CD14-positive monocyte (primary cell): ENCODE data around the gene NTM. TPM values are rescaled to one million over a fixed set of nuclear protein-coding genes. Genes with fewer than 3 reads are reported as not detected.

Source experiments
- DNase-seq, 3 donors: peaks; one replicate each; pipeline ENCODE4 v3.0.0-alpha.2; 2011 to 2022
- H2AFZ ChIP-seq: 2 replicates; pipeline ENCODE4 v1.6.0; 2012; ENCODE audit warnings: mild to moderate bottlenecking, low read depth, low read length, inconsistent platforms; ENCODE audit not compliant: insufficient read depth, poor library complexity, severe bottlenecking
- H3K27ac ChIP-seq, 2 donors: 1 replicate in 1 of 2; 2 replicates in 1 of 2; pipeline ENCODE4 v1.5.1; 2012 to 2013; ENCODE audit warnings: low read length in 2 of 2, control low read depth in 1 of 2, inconsistent platforms in 1 of 2, low read depth in 1 of 2, mild to moderate bottlenecking in 1 of 2
- H3K27me3 ChIP-seq, 2 donors: one replicate each; pipeline versions ENCODE4 v1.6.0 to v1.6.1; 2011 to 2013; ENCODE audit warnings: low read length in 2 of 2; ENCODE audit not compliant: control insufficient read depth in 2 of 2, insufficient read depth in 2 of 2
- H3K36me3 ChIP-seq, 2 donors: replicated peaks in 1 of 2; 1 replicate in 1 of 2; 2 replicates in 1 of 2; pipeline versions ENCODE4 v1.5.1 to v1.6.1; 2012 to 2013; ENCODE audit warnings: low read length in 2 of 2, control low read depth in 1 of 2, inconsistent platforms in 1 of 2, mild to moderate bottlenecking in 1 of 2; ENCODE audit not compliant: insufficient read depth in 2 of 2, control insufficient read depth in 1 of 2
- H3K4me1 ChIP-seq, 2 donors: 1 replicate in 1 of 2; 2 replicates in 1 of 2; pipeline versions ENCODE4 v1.5.1 to v1.6.1; 2012 to 2013; ENCODE audit warnings: low read length in 2 of 2, control low read depth in 1 of 2, inconsistent platforms in 1 of 2, mild to moderate bottlenecking in 1 of 2, moderate library complexity in 1 of 2; ENCODE audit not compliant: insufficient read depth in 2 of 2, control insufficient read depth in 1 of 2
- H3K4me2 ChIP-seq: replicated peaks from 2 replicates; pipeline ENCODE3; 2012; ENCODE audit warnings: low read length, moderate library complexity, mild to moderate bottlenecking; ENCODE audit not compliant: poor library complexity, severe bottlenecking; ENCODE audit errors: extremely low read depth
- H3K4me3 ChIP-seq, 3 experiments: fragments of 200-600 bp in 1 of 3; sonication (generic) in 1 of 3; replicated peaks in 1 of 3; 1 replicate in 2 of 3; 2 replicates in 1 of 3; pipeline ENCODE4 v1.5.1; 2011 to 2013; ENCODE audit warnings: low read length in 3 of 3, mild to moderate bottlenecking in 3 of 3, control low read depth in 2 of 3, low read depth in 2 of 3, inconsistent platforms in 1 of 3, moderate library complexity in 1 of 3
- H3K79me2 ChIP-seq: 2 replicates; pipeline ENCODE4 v1.6.0; 2012; ENCODE audit warnings: mild to moderate bottlenecking, control low read depth, inconsistent platforms, low read length, moderate library complexity; ENCODE audit not compliant: insufficient read depth
- H3K9ac ChIP-seq: 2 replicates; pipeline ENCODE4 v1.6.0; 2017; ENCODE audit warnings: low read length, mild to moderate bottlenecking; ENCODE audit not compliant: insufficient read depth, poor library complexity, severe bottlenecking
- H3K9me3 ChIP-seq, 2 donors: replicated peaks in 1 of 2; 1 replicate in 1 of 2; 2 replicates in 1 of 2; pipeline versions ENCODE4 v1.5.1 to v1.6.1; 2012 to 2013; ENCODE audit warnings: low read length in 2 of 2, control low read depth in 1 of 2; ENCODE audit not compliant: control insufficient read depth in 1 of 2, insufficient read depth in 1 of 2
- H4K20me1 ChIP-seq: 2 replicates; pipeline ENCODE4 v1.6.0; 2012; ENCODE audit warnings: mild to moderate bottlenecking, low read length, control low read depth, moderate library complexity; ENCODE audit not compliant: insufficient read depth
- H3K27ac Mint-ChIP-seq, 7 donors: one replicate each; pipeline ENCODE4 v1.8.0; 2020; ENCODE audit warnings: mild to moderate bottlenecking in 7 of 7, mixed read lengths in 7 of 7, moderate library complexity in 6 of 7, inconsistent platforms in 2 of 7
- H3K27me3 Mint-ChIP-seq, 3 donors: one replicate each; pipeline ENCODE4 v1.8.0; 2021 to 2022; ENCODE audit warnings: low read depth in 3 of 3, mild to moderate bottlenecking in 3 of 3, mixed read lengths in 3 of 3, moderate library complexity in 3 of 3, inconsistent platforms in 1 of 3
- H3K36me3 Mint-ChIP-seq, 2 donors: one replicate each; pipeline ENCODE4 v1.8.0; 2020; ENCODE audit warnings: mixed read lengths in 2 of 2, inconsistent platforms in 1 of 2, mild to moderate bottlenecking in 1 of 2
- H3K4me1 Mint-ChIP-seq: one replicate; pipeline ENCODE4 v1.8.0; 2020; ENCODE audit warnings: mild to moderate bottlenecking, mixed read lengths
- H3K4me3 Mint-ChIP-seq, 2 donors: one replicate each; pipeline ENCODE4 v1.8.0; 2020; ENCODE audit warnings: mild to moderate bottlenecking in 2 of 2, mixed read lengths in 2 of 2, moderate library complexity in 1 of 2
- H3K9me3 Mint-ChIP-seq, 7 donors: one replicate each; pipeline ENCODE4 v1.8.0; 2020 to 2022; ENCODE audit warnings: mixed read lengths in 7 of 7, mild to moderate bottlenecking in 6 of 7, moderate library complexity in 6 of 7, inconsistent platforms in 2 of 7
- CTCF ChIP-seq: fragments of 200-600 bp; IDR thresholded peaks from one replicate; pipeline ENCODE4 v1.8.0; 2022; ENCODE audit warnings: antibody characterized with exemption, mild to moderate bottlenecking
- WGBS: methylation state at CpG from one replicate; pipeline ENCODE4 v1.1.5; 2013; ENCODE audit warnings: missing lambda C conversion rate; ENCODE audit not compliant: insufficient coverage; 5-methylcytosine and 5-hydroxymethylcytosine counted together
- intact Hi-C, 2 donors: fragments of 100-400 bp; cut with micrococcal nuclease; formaldehyde crosslinking; loops; one replicate each; pipeline versions ENCODE4 v1.15.0 to v1.15.1; 2023
- polyA plus RNA-seq, 3 donors: library from polyadenylated mRNA; depleted of rRNA in 1 of 3; unstranded in 2 of 3; stranded (reverse) in 1 of 3; fragments of 300-500 nt in 2 of 3; fragments of >200 nt in 1 of 3; fragmentation: Illumina TruSeq in 2 of 3; gene quantifications; 1 replicate in 2 of 3; 2 replicates in 1 of 3; pipeline ENCODE4 v1.2.3, GENCODE V29; 2012 to 2021

Gene NTM
- polyA plus RNA-seq, 3 donors: not detected

- H3K4me2 ChIP-seq: no peak overlapping the region
- DNase-seq: no peak
- Mint-ChIP-seq H3K27ac (no peak overlapping the region), H3K4me3 (no peak overlapping the region), H3K27me3 (peaks cover 0 to 10% (median 7%) of the 10 kb centered on the region in 3 donors), H3K36me3 (no peaks in the 10 kb centered on the region), H3K9me3 (peaks cover 0 to 3% (median 0%) of the 10 kb centered on the region in 7 donors), H3K4me1 (no peaks in the 10 kb centered on the region)
- H4K20me1 ChIP-seq: no peaks in the 10 kb centered on the region
- H3K79me2 ChIP-seq: no peaks in the 10 kb centered on the region
- H3K9me3 ChIP-seq: no peaks in the 10 kb centered on the region
- H2AFZ ChIP-seq: no peak overlapping the region
- no peak overlapping the region for H3K4me3 ChIP-seq
- no peaks in the 10 kb centered on the region for H3K27me3 ChIP-seq
- no peak for TF ChIP-seq CTCF
- intact Hi-C loops: no loop called here
- no peak overlapping the region for H3K9ac ChIP-seq
- no peaks in the 10 kb centered on the region for H3K4me1 ChIP-seq
- WGBS: 86% methylated on average over 1 of the region's 6 CpGs
- no peaks in the 10 kb centered on the region for H3K36me3 ChIP-seq
- no peak overlapping the region for H3K27ac ChIP-seq
These were observed 587.5 kb downstream of the NTM start for GRCh38 chr11:131957875-131958274.

- H2AFZ ChIP-seq: no peak overlapping the region
- no peak overlapping the region for H3K27ac Mint-ChIP-seq
- H3K9ac ChIP-seq: no peak overlapping the region
- no peak overlapping the region for H3K4me2 ChIP-seq
- H3K9me3 ChIP-seq: no peaks in the 10 kb centered on the region
- no peak for DNase-seq
- no peaks in the 10 kb centered on the region for H3K27me3 ChIP-seq
- H3K27ac ChIP-seq: no peak overlapping the region
- no peaks in the 10 kb centered on the region for H3K36me3 Mint-ChIP-seq
- no peaks in the 10 kb centered on the region for H4K20me1 ChIP-seq
- H3K27me3 Mint-ChIP-seq: peaks cover 1 to 10% (median 8%) of the 10 kb centered on the region in 3 donors
- no peak for TF ChIP-seq CTCF
- peaks cover 0 to 3% (median 0%) of the 10 kb centered on the region in 7 donors for H3K9me3 Mint-ChIP-seq
- no peak overlapping the region for H3K4me3 ChIP-seq
- intact Hi-C loops: no loop called here
- H3K36me3 ChIP-seq: no peaks in the 10 kb centered on the region
- no peaks in the 10 kb centered on the region for H3K79me2 ChIP-seq
- no peak overlapping the region for H3K4me3 Mint-ChIP-seq
- H3K4me1 Mint-ChIP-seq: no peaks in the 10 kb centered on the region
- WGBS: 90% methylated on average over 6 of the region's 7 CpGs
- H3K4me1 ChIP-seq: no peaks in the 10 kb centered on the region
These were observed 592.4 kb downstream of the NTM start for GRCh38 chr11:131962818-131963217.
